ENCODE results near the gene CACNA2D3. TPM values are rescaled to one million over a fixed set of nuclear protein-coding genes. Genes with fewer than 3 reads are reported as not detected.

CACNA2D3 gene
- total and polyA plus RNA-seq, 2 experiments from 2014 or later, result 1.1 to 2.5 TPM

DNA sequence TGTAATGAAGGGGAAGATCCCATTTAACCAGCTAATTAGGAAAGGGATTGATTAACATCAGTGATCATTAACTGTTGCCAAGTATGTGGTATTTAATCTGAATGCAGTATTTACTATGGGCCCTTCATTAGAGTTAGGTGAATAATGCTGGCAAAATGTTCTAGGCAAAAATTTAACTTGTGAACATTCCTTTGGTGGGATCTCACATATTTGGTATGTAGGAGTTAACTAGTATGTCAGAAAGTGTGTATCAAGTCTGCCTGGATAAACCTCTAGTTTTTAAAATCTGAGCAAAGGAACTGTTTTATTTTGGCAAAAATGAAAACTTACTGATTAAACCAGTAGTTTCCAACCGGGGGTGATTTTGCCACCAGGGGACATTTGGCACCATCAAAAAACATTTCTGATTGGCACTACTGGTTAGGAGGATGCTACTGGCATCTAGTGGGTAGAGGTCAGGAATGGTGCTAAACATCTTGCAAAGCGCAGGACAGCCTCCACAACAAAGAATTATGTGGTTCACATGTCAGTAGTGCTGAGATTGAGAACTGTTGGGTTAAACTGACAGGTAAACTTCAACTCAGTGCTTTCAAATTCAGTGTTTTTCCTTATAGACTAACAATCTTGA, 783.0 kb downstream of the CACNA2D3 start:
- no peaks in the 10 kb centered on the region for H3K36me3 ChIP-seq (replicated peaks; ENCODE audit: insufficient read depth, low read depth)
- H3K27ac ChIP-seq, result no peak overlapping the region
- H3K27me3 ChIP-seq, result no peaks in the 10 kb centered on the region
- H3K4me2 ChIP-seq, result no peak overlapping the region
- no peaks in the 10 kb centered on the region for H3K9me2 ChIP-seq (replicated peaks; ENCODE audit: insufficient read depth)
- no peaks in the 10 kb centered on the region for H3K4me1 ChIP-seq (ENCODE audit: insufficient read depth)
- no peak overlapping the region for H2AFZ ChIP-seq
- 62% methylated on average over 2 of the region's 2 CpGs for WGBS (ENCODE audit: low lambda C conversion rate, missing lambda C conversion rate)
- no peaks in the 10 kb centered on the region for H3K9me3 ChIP-seq (ENCODE audit: low read depth)
- no peaks in the 10 kb centered on the region for H3K79me2 ChIP-seq
- no peaks in the 10 kb centered on the region for H4K20me1 ChIP-seq (ENCODE audit: insufficient read depth, poor library complexity, severe bottlenecking)
- TF ChIP-seq EZH2 (IDR thresholded peaks at IDR 0.05; ENCODE audit: borderline replicate concordance) (no peak), EZH2phosphoT487 (IDR thresholded peaks at IDR 0.05; ENCODE audit: low read depth, severe bottlenecking, unreplicated experiment) (no peak)
- TF ChIP-seq, protein P1, sequence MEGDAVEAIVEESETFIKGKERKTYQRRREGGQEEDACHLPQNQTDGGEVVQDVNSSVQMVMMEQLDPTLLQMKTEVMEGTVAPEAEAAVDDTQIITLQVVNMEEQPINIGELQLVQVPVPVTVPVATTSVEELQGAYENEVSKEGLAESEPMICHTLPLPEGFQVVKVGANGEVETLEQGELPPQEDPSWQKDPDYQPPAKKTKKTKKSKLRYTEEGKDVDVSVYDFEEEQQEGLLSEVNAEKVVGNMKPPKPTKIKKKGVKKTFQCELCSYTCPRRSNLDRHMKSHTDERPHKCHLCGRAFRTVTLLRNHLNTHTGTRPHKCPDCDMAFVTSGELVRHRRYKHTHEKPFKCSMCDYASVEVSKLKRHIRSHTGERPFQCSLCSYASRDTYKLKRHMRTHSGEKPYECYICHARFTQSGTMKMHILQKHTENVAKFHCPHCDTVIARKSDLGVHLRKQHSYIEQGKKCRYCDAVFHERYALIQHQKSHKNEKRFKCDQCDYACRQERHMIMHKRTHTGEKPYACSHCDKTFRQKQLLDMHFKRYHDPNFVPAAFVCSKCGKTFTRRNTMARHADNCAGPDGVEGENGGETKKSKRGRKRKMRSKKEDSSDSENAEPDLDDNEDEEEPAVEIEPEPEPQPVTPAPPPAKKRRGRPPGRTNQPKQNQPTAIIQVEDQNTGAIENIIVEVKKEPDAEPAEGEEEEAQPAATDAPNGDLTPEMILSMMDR (IDR thresholded peaks at IDR 0.05; ENCODE audit: poor library complexity), result no peak
- no peak overlapping the region for H3K4me3 ChIP-seq
- no peak for DNase-seq (ENCODE audit: low spot score)

- TF ChIP-seq, protein P1 (IDR thresholded peaks at IDR 0.05; ENCODE audit: poor library complexity), result no peak
- TF ChIP-seq EZH2 (IDR thresholded peaks at IDR 0.05; ENCODE audit: borderline replicate concordance), result no peak
- no peak for TF ChIP-seq EZH2phosphoT487 (IDR thresholded peaks at IDR 0.05; ENCODE audit: low read depth, severe bottlenecking, unreplicated experiment)
- no peak overlapping the region for H2AFZ ChIP-seq
Observed at GRCh38 chr3:54905920-54906319, 783.6 kb downstream of the CACNA2D3 start.

GRCh38 chr3:54906763-54907162, 784.4 kb downstream of the CACNA2D3 start:
- Histone ChIP-seq H3K9me2 (replicated peaks; ENCODE audit: insufficient read depth) (no peaks in the 10 kb centered on the region), H3K9me3 (ENCODE audit: low read depth) (no peaks in the 10 kb centered on the region), H3K27ac (no peak overlapping the region), H3K4me3 (no peak overlapping the region), H3K36me3 (replicated peaks; ENCODE audit: insufficient read depth, low read depth) (no peaks in the 10 kb centered on the region), H3K4me1 (ENCODE audit: insufficient read depth) (no peaks in the 10 kb centered on the region), H3K4me2 (no peak overlapping the region), H2AFZ (no peak overlapping the region), H3K27me3 (no peaks in the 10 kb centered on the region), H4K20me1 (ENCODE audit: insufficient read depth, poor library complexity, severe bottlenecking) (no peaks in the 10 kb centered on the region), H3K79me2 (no peaks in the 10 kb centered on the region)
- TF ChIP-seq EZH2 (IDR thresholded peaks at IDR 0.05; ENCODE audit: borderline replicate concordance) (no peak), EZH2phosphoT487 (IDR thresholded peaks at IDR 0.05; ENCODE audit: low read depth, severe bottlenecking, unreplicated experiment) (no peak)
- TF ChIP-seq, protein P1 (IDR thresholded peaks at IDR 0.05; ENCODE audit: poor library complexity), result no peak
- 97% methylated on average over 2 of the region's 2 CpGs for WGBS (ENCODE audit: low lambda C conversion rate, missing lambda C conversion rate)
- DNase-seq (ENCODE audit: low spot score), result no peak

More at GRCh38 chr3:54905920-54906319, 783.6 kb downstream of the CACNA2D3 start:
- H3K79me2 ChIP-seq, result no peaks in the 10 kb centered on the region
- no peaks in the 10 kb centered on the region for H4K20me1 ChIP-seq (ENCODE audit: insufficient read depth, poor library complexity, severe bottlenecking)
- no peaks in the 10 kb centered on the region for H3K9me2 ChIP-seq (replicated peaks; ENCODE audit: insufficient read depth)
- no peaks in the 10 kb centered on the region for H3K4me1 ChIP-seq (ENCODE audit: insufficient read depth)
- no peaks in the 10 kb centered on the region for H3K9me3 ChIP-seq (ENCODE audit: low read depth)
- H3K27me3 ChIP-seq, result no peaks in the 10 kb centered on the region
- no peak for DNase-seq (ENCODE audit: low spot score)
- WGBS (ENCODE audit: low lambda C conversion rate, missing lambda C conversion rate), result 98% methylated on average over 3 of the region's 3 CpGs
- no peak overlapping the region for H3K4me2 ChIP-seq
- H3K27ac ChIP-seq, result no peak overlapping the region
- no peak overlapping the region for H3K4me3 ChIP-seq
- H3K36me3 ChIP-seq (replicated peaks; ENCODE audit: insufficient read depth, low read depth), result no peaks in the 10 kb centered on the region

Measured in hepatocyte (in vitro differentiated cells).